ENCODE results near the gene GNG2. TPM values are rescaled to one million over a fixed set of nuclear protein-coding genes. Genes with fewer than 3 reads are reported as not detected.
"Not testable (repeated sequence)": the region's sequence is repeated elsewhere in the genome, so short reads cannot be mapped to it uniquely, and the experiment has no call there.

The GNG2 gene
- total RNA-seq, 2 experiments from 2014 or later, result 24.0 to 32.0 TPM

GRCh38 chr14:51897791-51898355 is 37.5 kb downstream of the GNG2 start:
- Histone ChIP-seq H3K4me1 (ENCODE audit: insufficient read depth, low read length, poor library complexity, severe bottlenecking) (no peaks in the 10 kb centered on the region), H3K79me2 (ENCODE audit: insufficient read depth, low read depth, low read length) (no peaks in the 10 kb centered on the region), H3K4me2 (ENCODE audit: low read length) (no peak overlapping the region), H3K9me2 (ENCODE audit: insufficient read depth, low read length) (no peaks in the 10 kb centered on the region), H3K27ac (ENCODE audit: low read depth, low read length, poor library complexity, severe bottlenecking) (no peak overlapping the region), H2AFZ (ENCODE audit: low read length) (no peak overlapping the region), H3K9me3 (ENCODE audit: low read length) (no peaks in the 10 kb centered on the region), H3K36me3 (ENCODE audit: insufficient read depth, low read length) (no peaks in the 10 kb centered on the region), H3K4me3 (ENCODE audit: low read depth, low read length, poor library complexity, severe bottlenecking) (no peak overlapping the region), H4K20me1 (ENCODE audit: insufficient read depth, low read length) (no peaks in the 10 kb centered on the region)
- DNase-seq (ENCODE audit: low spot score), result no peak
- BruUV-seq (replicated peaks), result no TSS peak
- no peak for TF ChIP-seq EZH2phosphoT487 (IDR thresholded peaks at IDR 0.05; ENCODE audit: borderline replicate concordance, low read depth, low read length)
- POLR2A ChIA-PET, result interaction anchor here (0.9 kb wide), 2 partner anchors 12 to 59 kb away, joined by 3 to 4 read pairs; no protein-coding TSS in a partner anchor
- intact Hi-C loops (cut with micrococcal nuclease; ENCODE audit: unreplicated experiment), result no loop called here
- CTCF ChIA-PET (ENCODE audit: unreplicated experiment), result no interaction called here

- Histone ChIP-seq H3K27ac (ENCODE audit: low read depth, low read length, poor library complexity, severe bottlenecking) (no peak overlapping the region), H3K9me3 (ENCODE audit: low read length) (peaks cover 12% of the 10 kb centered on the region), H3K36me3 (ENCODE audit: insufficient read depth, low read length) (peaks cover 5% of the 10 kb centered on the region; the same call in 1 of the 2 replicates), H3K4me3 (ENCODE audit: low read depth, low read length, poor library complexity, severe bottlenecking) (no peak overlapping the region), H4K20me1 (ENCODE audit: insufficient read depth, low read length) (no peaks in the 10 kb centered on the region), H2AFZ (ENCODE audit: low read length) (no peak overlapping the region), H3K4me2 (ENCODE audit: low read length) (no peak overlapping the region), H3K9me2 (ENCODE audit: insufficient read depth, low read length) (no peaks in the 10 kb centered on the region), H3K4me1 (ENCODE audit: insufficient read depth, low read length, poor library complexity, severe bottlenecking) (no peaks in the 10 kb centered on the region), H3K79me2 (ENCODE audit: insufficient read depth, low read depth, low read length) (no peaks in the 10 kb centered on the region)
- intact Hi-C loops (cut with micrococcal nuclease; ENCODE audit: unreplicated experiment), result no loop called here
- ChIA-PET CTCF (ENCODE audit: unreplicated experiment) (no interaction called here), POLR2A (interaction anchor here (0.9 to 1.1 kb wide), 2 partner anchors 15 to 41 kb away, joined by 4 to 5 read pairs; partner anchors contain the start of gene GNG2)
- no peak for DNase-seq (ENCODE audit: low spot score)
- no TSS peak for BruUV-seq (replicated peaks)
- TF ChIP-seq EZH2phosphoT487 (IDR thresholded peaks at IDR 0.05; ENCODE audit: borderline replicate concordance, low read depth, low read length) (no peak), CTCF (conservative IDR thresholded peaks at IDR 0.05; ENCODE audit: low read length) (no peak)
Observed at GRCh38 chr14:51901475-51902024, 41.1 kb downstream of the GNG2 start.

- peaks cover 12% of the 10 kb centered on the region for H3K9me3 ChIP-seq (ENCODE audit: low read length)
- POLR2A ChIA-PET, result interaction anchor here (0.7 to 1.8 kb wide), 3 partner anchors 9 to 631 kb away, joined by 3 read pairs; no protein-coding TSS in a partner anchor
- H3K4me1 ChIP-seq (ENCODE audit: insufficient read depth, low read length, poor library complexity, severe bottlenecking); H3K9me2 ChIP-seq (ENCODE audit: insufficient read depth, low read length); H4K20me1 ChIP-seq (ENCODE audit: insufficient read depth, low read length); H3K79me2 ChIP-seq (ENCODE audit: insufficient read depth, low read depth, low read length); H3K27ac ChIP-seq (ENCODE audit: low read depth, low read length, poor library complexity, severe bottlenecking); DNase-seq (ENCODE audit: low spot score); H3K36me3 ChIP-seq (ENCODE audit: insufficient read depth, low read length); intact Hi-C loops (cut with micrococcal nuclease; ENCODE audit: unreplicated experiment); H3K4me2 ChIP-seq (ENCODE audit: low read length); H3K4me3 ChIP-seq (ENCODE audit: low read depth, low read length, poor library complexity, severe bottlenecking); BruUV-seq (replicated peaks); H2AFZ ChIP-seq (ENCODE audit: low read length): not testable (repeated sequence)
- CTCF ChIA-PET (ENCODE audit: unreplicated experiment), result interaction anchor here (0.6 kb wide), 1 partner anchor 62 kb away, joined by 3 read pairs; no protein-coding TSS in a partner anchor
Observed at GRCh38 chr14:51905656-51906121, 45.3 kb downstream of the GNG2 start.

All from OCI-LY7 (cell line).